CD14-positive monocyte (primary cell): Measurements from ENCODE around the gene KCNG1. TPM values are rescaled to one million over a fixed set of nuclear protein-coding genes. Genes with fewer than 3 reads are reported as not detected.

Experiments
- DNase-seq, 3 donors: peaks; one replicate each; pipeline ENCODE4 v3.0.0-alpha.2; 2011 to 2022
- H2AFZ ChIP-seq: 2 replicates; pipeline ENCODE4 v1.6.0; 2012; ENCODE audit warnings: mild to moderate bottlenecking, low read depth, low read length, inconsistent platforms; ENCODE audit not compliant: insufficient read depth, poor library complexity, severe bottlenecking
- H3K27ac ChIP-seq, 2 donors: 1 replicate in 1 of 2; 2 replicates in 1 of 2; pipeline ENCODE4 v1.5.1; 2012 to 2013; ENCODE audit warnings: low read length in 2 of 2, control low read depth in 1 of 2, inconsistent platforms in 1 of 2, low read depth in 1 of 2, mild to moderate bottlenecking in 1 of 2
- H3K27me3 ChIP-seq, 2 donors: one replicate each; pipeline versions ENCODE4 v1.6.0 to v1.6.1; 2011 to 2013; ENCODE audit warnings: low read length in 2 of 2; ENCODE audit not compliant: control insufficient read depth in 2 of 2, insufficient read depth in 2 of 2
- H3K36me3 ChIP-seq, 2 donors: replicated peaks in 1 of 2; 1 replicate in 1 of 2; 2 replicates in 1 of 2; pipeline versions ENCODE4 v1.5.1 to v1.6.1; 2012 to 2013; ENCODE audit warnings: low read length in 2 of 2, control low read depth in 1 of 2, inconsistent platforms in 1 of 2, mild to moderate bottlenecking in 1 of 2; ENCODE audit not compliant: insufficient read depth in 2 of 2, control insufficient read depth in 1 of 2
- H3K4me1 ChIP-seq, 2 donors: 1 replicate in 1 of 2; 2 replicates in 1 of 2; pipeline versions ENCODE4 v1.5.1 to v1.6.1; 2012 to 2013; ENCODE audit warnings: low read length in 2 of 2, control low read depth in 1 of 2, inconsistent platforms in 1 of 2, mild to moderate bottlenecking in 1 of 2, moderate library complexity in 1 of 2; ENCODE audit not compliant: insufficient read depth in 2 of 2, control insufficient read depth in 1 of 2
- H3K4me2 ChIP-seq: replicated peaks from 2 replicates; pipeline ENCODE3; 2012; ENCODE audit warnings: low read length, moderate library complexity, mild to moderate bottlenecking; ENCODE audit not compliant: poor library complexity, severe bottlenecking; ENCODE audit errors: extremely low read depth
- H3K4me3 ChIP-seq, 3 experiments: fragments of 200-600 bp in 1 of 3; sonication (generic) in 1 of 3; replicated peaks in 1 of 3; 1 replicate in 2 of 3; 2 replicates in 1 of 3; pipeline ENCODE4 v1.5.1; 2011 to 2013; ENCODE audit warnings: low read length in 3 of 3, mild to moderate bottlenecking in 3 of 3, control low read depth in 2 of 3, low read depth in 2 of 3, inconsistent platforms in 1 of 3, moderate library complexity in 1 of 3
- H3K79me2 ChIP-seq: 2 replicates; pipeline ENCODE4 v1.6.0; 2012; ENCODE audit warnings: mild to moderate bottlenecking, control low read depth, inconsistent platforms, low read length, moderate library complexity; ENCODE audit not compliant: insufficient read depth
- H3K9ac ChIP-seq: 2 replicates; pipeline ENCODE4 v1.6.0; 2017; ENCODE audit warnings: low read length, mild to moderate bottlenecking; ENCODE audit not compliant: insufficient read depth, poor library complexity, severe bottlenecking
- H3K9me3 ChIP-seq, 2 donors: replicated peaks in 1 of 2; 1 replicate in 1 of 2; 2 replicates in 1 of 2; pipeline versions ENCODE4 v1.5.1 to v1.6.1; 2012 to 2013; ENCODE audit warnings: low read length in 2 of 2, control low read depth in 1 of 2; ENCODE audit not compliant: control insufficient read depth in 1 of 2, insufficient read depth in 1 of 2
- H4K20me1 ChIP-seq: 2 replicates; pipeline ENCODE4 v1.6.0; 2012; ENCODE audit warnings: mild to moderate bottlenecking, low read length, control low read depth, moderate library complexity; ENCODE audit not compliant: insufficient read depth
- H3K27ac Mint-ChIP-seq, 7 donors: one replicate each; pipeline ENCODE4 v1.8.0; 2020; ENCODE audit warnings: mild to moderate bottlenecking in 7 of 7, mixed read lengths in 7 of 7, moderate library complexity in 6 of 7, inconsistent platforms in 2 of 7
- H3K27me3 Mint-ChIP-seq, 3 donors: one replicate each; pipeline ENCODE4 v1.8.0; 2021 to 2022; ENCODE audit warnings: low read depth in 3 of 3, mild to moderate bottlenecking in 3 of 3, mixed read lengths in 3 of 3, moderate library complexity in 3 of 3, inconsistent platforms in 1 of 3
- H3K36me3 Mint-ChIP-seq, 2 donors: one replicate each; pipeline ENCODE4 v1.8.0; 2020; ENCODE audit warnings: mixed read lengths in 2 of 2, inconsistent platforms in 1 of 2, mild to moderate bottlenecking in 1 of 2
- H3K4me1 Mint-ChIP-seq: one replicate; pipeline ENCODE4 v1.8.0; 2020; ENCODE audit warnings: mild to moderate bottlenecking, mixed read lengths
- H3K4me3 Mint-ChIP-seq, 2 donors: one replicate each; pipeline ENCODE4 v1.8.0; 2020; ENCODE audit warnings: mild to moderate bottlenecking in 2 of 2, mixed read lengths in 2 of 2, moderate library complexity in 1 of 2
- H3K9me3 Mint-ChIP-seq, 7 donors: one replicate each; pipeline ENCODE4 v1.8.0; 2020 to 2022; ENCODE audit warnings: mixed read lengths in 7 of 7, mild to moderate bottlenecking in 6 of 7, moderate library complexity in 6 of 7, inconsistent platforms in 2 of 7
- CTCF ChIP-seq: fragments of 200-600 bp; IDR thresholded peaks from one replicate; pipeline ENCODE4 v1.8.0; 2022; ENCODE audit warnings: antibody characterized with exemption, mild to moderate bottlenecking
- WGBS: methylation state at CpG from one replicate; pipeline ENCODE4 v1.1.5; 2013; ENCODE audit warnings: missing lambda C conversion rate; ENCODE audit not compliant: insufficient coverage; 5-methylcytosine and 5-hydroxymethylcytosine counted together
- intact Hi-C, 2 donors: fragments of 100-400 bp; cut with micrococcal nuclease; formaldehyde crosslinking; loops; one replicate each; pipeline versions ENCODE4 v1.15.0 to v1.15.1; 2023
- polyA plus RNA-seq, 3 donors: library from polyadenylated mRNA; depleted of rRNA in 1 of 3; unstranded in 2 of 3; stranded (reverse) in 1 of 3; fragments of 300-500 nt in 2 of 3; fragments of >200 nt in 1 of 3; fragmentation: Illumina TruSeq in 2 of 3; gene quantifications; 1 replicate in 2 of 3; 2 replicates in 1 of 3; pipeline ENCODE4 v1.2.3, GENCODE V29; 2012 to 2021

KCNG1 gene
- polyA plus RNA-seq, 3 donors, result 0.04 TPM; not detected in 2

- Histone ChIP-seq H3K4me1 (no peaks in the 10 kb centered on the region), H4K20me1 (no peaks in the 10 kb centered on the region), H2AFZ (no peak overlapping the region), H3K4me2 (no peak overlapping the region), H3K4me3 (no peak overlapping the region), H3K9me3 (peaks cover 4 to 8% of the 10 kb centered on the region in 2 donors), H3K79me2 (no peaks in the 10 kb centered on the region), H3K9ac (no peak overlapping the region), H3K27ac (no peak overlapping the region), H3K27me3 (no peaks in the 10 kb centered on the region), H3K36me3 (no peaks in the 10 kb centered on the region)
- DNase-seq, result no peak
- intact Hi-C loops, result no loop called here
- Mint-ChIP-seq H3K27me3 (peaks cover 0 to 3% (median 2%) of the 10 kb centered on the region in 3 donors), H3K36me3 (no peaks in the 10 kb centered on the region), H3K9me3 (peaks cover 0 to 6% (median 3%) of the 10 kb centered on the region in 7 donors), H3K4me1 (no peaks in the 10 kb centered on the region), H3K4me3 (no peak overlapping the region), H3K27ac (no peak overlapping the region)
- WGBS, result 88% methylated on average over 7 of the region's 7 CpGs
- no peak for TF ChIP-seq CTCF
Measured at GRCh38 chr20:51042657-51043247, 19.8 kb upstream of the KCNG1 start.

GRCh38 chr20:51042064-51042463, 19.2 kb upstream of the KCNG1 start:
- WGBS, result 65% methylated on average over 6 of the region's 6 CpGs
- H3K4me3 ChIP-seq, result no peak overlapping the region
- H3K27ac Mint-ChIP-seq, result no peak overlapping the region

More at GRCh38 chr20:51042064-51042463, 19.2 kb upstream of the KCNG1 start:
- H4K20me1 ChIP-seq, result no peaks in the 10 kb centered on the region
- no peak for TF ChIP-seq CTCF
- H3K79me2 ChIP-seq, result no peaks in the 10 kb centered on the region
- no peak overlapping the region for H3K27ac ChIP-seq
- no peak for DNase-seq
- H2AFZ ChIP-seq, result no peak overlapping the region
- Mint-ChIP-seq H3K4me3 (no peak overlapping the region), H3K4me1 (no peaks in the 10 kb centered on the region), H3K36me3 (no peaks in the 10 kb centered on the region), H3K9me3 (peaks cover 0 to 6% (median 3%) of the 10 kb centered on the region in 7 donors), H3K27me3 (peaks cover 1 to 3% (median 2%) of the 10 kb centered on the region in 3 donors)
- intact Hi-C loops, result no loop called here
- peaks cover 4 to 8% of the 10 kb centered on the region in 2 donors for H3K9me3 ChIP-seq
- H3K27me3 ChIP-seq, result no peaks in the 10 kb centered on the region
- no peak overlapping the region for H3K4me2 ChIP-seq
- no peak overlapping the region for H3K9ac ChIP-seq
- no peaks in the 10 kb centered on the region for H3K36me3 ChIP-seq
- no peaks in the 10 kb centered on the region for H3K4me1 ChIP-seq
